Measurements from ENCODE around the gene CLDN18. TPM values are rescaled to one million over a fixed set of nuclear protein-coding genes. Genes with fewer than 3 reads are reported as not detected.

CLDN18 gene
- total and polyA plus RNA-seq, 2 experiments from 2014 or later: 0.19 TPM; not detected in 1

GRCh38 chr3:138042043-138042442, 32.1 kb downstream of the CLDN18 start:
- H3K27me3 Mint-ChIP-seq (ENCODE audit: insufficient read depth, low read depth, poor library complexity): no peaks in the 10 kb centered on the region
- H3K9me3 Mint-ChIP-seq: no peaks in the 10 kb centered on the region
- H3K4me1 ChIP-seq (ENCODE audit: insufficient read depth): peaks cover 8% of the 10 kb centered on the region

GRCh38 chr3:138043266-138044029, 33.5 kb downstream of the CLDN18 start:
- no peaks in the 10 kb centered on the region for H3K9me3 Mint-ChIP-seq
- H3K4me1 ChIP-seq (ENCODE audit: insufficient read depth): peaks cover 18% of the 10 kb centered on the region
- no peak overlapping the region for H3K4me3 Mint-ChIP-seq
- H3K4me3 ChIP-seq: no peak overlapping the region
- H3K9me2 ChIP-seq (ENCODE audit: insufficient read depth): peaks cover 8% of the 10 kb centered on the region
- no peaks in the 10 kb centered on the region for H3K79me2 ChIP-seq (replicated peaks; ENCODE audit: insufficient read depth)
- no peaks in the 10 kb centered on the region for H3F3A ChIP-seq (replicated peaks; ENCODE audit: low read depth)
- no peaks in the 10 kb centered on the region for H3K36me3 ChIP-seq (ENCODE audit: insufficient read depth)
- H3K36me3 Mint-ChIP-seq (ENCODE audit: low read depth): no peaks in the 10 kb centered on the region
- H3K27ac ChIP-seq (ENCODE audit: low read depth): no peak overlapping the region
- no peak for DNase-seq (ENCODE audit: low spot score)
- H2AFZ ChIP-seq: no peak overlapping the region
- ATAC-seq: no peak
- H3K4me1 Mint-ChIP-seq: peaks cover 17% of the 10 kb centered on the region
- no peaks in the 10 kb centered on the region for H3K27me3 ChIP-seq (ENCODE audit: insufficient read depth)
- peaks cover 3% of the 10 kb centered on the region; the same call in 1 of the 2 replicates for H4K20me1 ChIP-seq (replicated peaks; ENCODE audit: insufficient read depth)
- H3K27me3 Mint-ChIP-seq (ENCODE audit: insufficient read depth, low read depth, poor library complexity): no peaks in the 10 kb centered on the region
- no peak overlapping the region for H3K27ac Mint-ChIP-seq
- H3K4me2 ChIP-seq: no peak overlapping the region
- TF ChIP-seq ZNF114 (CRISPR knock-in tag; IDR thresholded peaks at IDR 0.05) (no peak), EZH2phosphoT487 (IDR thresholded peaks at IDR 0.05; ENCODE audit: unreplicated experiment) (no peak), CREB1 (CRISPR knock-in tag; IDR thresholded peaks at IDR 0.05; ENCODE audit: low read depth) (no peak), ETS1 (IDR thresholded peaks at IDR 0.05) (no peak), NANOG (IDR thresholded peaks at IDR 0.05; ENCODE audit: borderline replicate concordance) (no peak), STAT1 (IDR thresholded peaks at IDR 0.05; ENCODE audit: unreplicated experiment) (no peak), CTCF (conservative IDR thresholded peaks at IDR 0.05; ENCODE audit: low read depth in 2 of 2) (no peak), ZNF462 (CRISPR knock-in tag; IDR thresholded peaks at IDR 0.05) (no peak)

More at GRCh38 chr3:138042043-138042442, 32.1 kb downstream of the CLDN18 start:
- Histone ChIP-seq H3K27ac (ENCODE audit: low read depth) (no peak overlapping the region), H4K20me1 (replicated peaks; ENCODE audit: insufficient read depth) (no peaks in the 10 kb centered on the region), H3F3A (replicated peaks; ENCODE audit: low read depth) (no peaks in the 10 kb centered on the region), H3K9me2 (ENCODE audit: insufficient read depth) (peaks cover 8% of the 10 kb centered on the region), H3K27me3 (ENCODE audit: insufficient read depth) (no peaks in the 10 kb centered on the region), H2AFZ (no peak overlapping the region), H3K4me2 (no peak overlapping the region), H3K36me3 (ENCODE audit: insufficient read depth) (no peaks in the 10 kb centered on the region), H3K4me3 (no peak overlapping the region), H3K79me2 (replicated peaks; ENCODE audit: insufficient read depth) (no peaks in the 10 kb centered on the region)
- no peak overlapping the region; the same call in 1 of the 2 replicates for H3K27ac Mint-ChIP-seq
- ATAC-seq: no peak
- DNase-seq (ENCODE audit: low spot score): no peak
- H3K36me3 Mint-ChIP-seq (ENCODE audit: low read depth): no peaks in the 10 kb centered on the region
- H3K4me1 Mint-ChIP-seq: peaks cover 7% of the 10 kb centered on the region; the same call in 2 of the 3 replicates
- H3K4me3 Mint-ChIP-seq: no peak overlapping the region
- no peak for TF ChIP-seq ETS1 (IDR thresholded peaks at IDR 0.05)
- TF ChIP-seq ZNF114 (CRISPR knock-in tag; IDR thresholded peaks at IDR 0.05): no peak
